H9 (cell line): Measurements from ENCODE around the gene DDA1. TPM values are rescaled to one million over a fixed set of nuclear protein-coding genes. Genes with fewer than 3 reads are reported as not detected.

Source experiments
- DNase-seq: peaks from one replicate; pipeline ENCODE4 v3.0.0-alpha.2; 2017
- H2AFZ ChIP-seq: one replicate; pipeline ENCODE4 v1.6.1; 2013; ENCODE audit warnings: mild to moderate bottlenecking, low read length, control low read depth, moderate library complexity
- H2AK5ac ChIP-seq: 2 replicates; pipeline ENCODE4 v1.6.1; 2013; ENCODE audit warnings: low read length, control low read depth, mixed read lengths; ENCODE audit not compliant: insufficient read length
- H2BK120ac ChIP-seq: one replicate; pipeline ENCODE4 v1.6.1; 2013; ENCODE audit warnings: low read depth, mild to moderate bottlenecking, low read length, control low read depth, inconsistent platforms; ENCODE audit not compliant: poor library complexity, severe bottlenecking
- H2BK12ac ChIP-seq: 2 replicates; pipeline ENCODE4 v1.6.1; 2013; ENCODE audit warnings: low read length, control low read depth, mixed read lengths, low read depth; ENCODE audit not compliant: insufficient read length
- H2BK15ac ChIP-seq: 2 replicates; pipeline ENCODE4 v1.6.1; 2013; ENCODE audit warnings: low read depth, low read length, control low read depth
- H2BK20ac ChIP-seq: one replicate; pipeline ENCODE4 v1.6.1; 2013; ENCODE audit warnings: low read depth, mild to moderate bottlenecking, low read length, control low read depth, inconsistent platforms; ENCODE audit not compliant: poor library complexity, severe bottlenecking
- H2BK5ac ChIP-seq: 2 replicates; pipeline ENCODE4 v1.6.1; 2013; ENCODE audit warnings: low read length, control low read depth, mixed read lengths; ENCODE audit not compliant: insufficient read length
- H3K14ac ChIP-seq: 2 replicates; pipeline ENCODE4 v1.6.1; 2013; ENCODE audit warnings: low read length, control low read depth; ENCODE audit not compliant: insufficient read depth
- H3K18ac ChIP-seq: 2 replicates; pipeline ENCODE4 v1.6.1; 2013; ENCODE audit warnings: low read depth, mild to moderate bottlenecking, mixed read lengths, low read length, control low read depth; ENCODE audit not compliant: insufficient read length
- H3K23ac ChIP-seq: 2 replicates; pipeline ENCODE4 v1.6.1; 2013; ENCODE audit warnings: low read length, control low read depth, mixed read lengths, low read depth; ENCODE audit not compliant: insufficient read length
- H3K23me2 ChIP-seq: 2 replicates; pipeline ENCODE4 v1.6.1; 2013; ENCODE audit warnings: low read depth, mild to moderate bottlenecking, mixed read lengths, low read length, control low read depth; ENCODE audit not compliant: insufficient read length, poor library complexity, severe bottlenecking
- H3K27ac ChIP-seq: 2 replicates; pipeline ENCODE4 v1.5.1; 2013; ENCODE audit warnings: low read length, control low read depth, mixed read lengths, low read depth; ENCODE audit not compliant: insufficient read length
- H3K27me3 ChIP-seq: 2 replicates; pipeline ENCODE4 v1.6.1; 2013; ENCODE audit warnings: low read length, control low read depth, inconsistent platforms; ENCODE audit not compliant: insufficient read depth
- H3K4ac ChIP-seq: 2 replicates; pipeline ENCODE4 v1.6.1; 2013; ENCODE audit warnings: low read depth, mild to moderate bottlenecking, control low read depth, inconsistent platforms, low read length, moderate library complexity
- H3K4me1 ChIP-seq: 2 replicates; pipeline ENCODE4 v1.6.1; 2013; ENCODE audit warnings: low read length, control low read depth, inconsistent platforms; ENCODE audit not compliant: insufficient read depth
- H3K4me2 ChIP-seq: 2 replicates; pipeline ENCODE4 v1.6.1; 2013; ENCODE audit warnings: low read length, control low read depth, mixed read lengths; ENCODE audit not compliant: insufficient read length, insufficient read depth
- H3K56ac ChIP-seq: 2 replicates; pipeline ENCODE4 v1.6.1; 2013; ENCODE audit warnings: low read depth, mild to moderate bottlenecking, mixed read lengths, low read length, control low read depth; ENCODE audit not compliant: insufficient read length
- H3K79me1 ChIP-seq: 2 replicates; pipeline ENCODE4 v1.6.1; 2013; ENCODE audit warnings: low read depth, mild to moderate bottlenecking, moderate library complexity, low read length, control low read depth, inconsistent platforms; ENCODE audit not compliant: insufficient read depth, poor library complexity, severe bottlenecking
- H3K79me2 ChIP-seq: 2 replicates; pipeline ENCODE4 v1.6.1; 2013; ENCODE audit warnings: low read length, control low read depth, inconsistent platforms; ENCODE audit not compliant: insufficient read depth
- H3K9ac ChIP-seq: 2 replicates; pipeline ENCODE4 v1.6.1; 2013; ENCODE audit warnings: low read length, control low read depth, mixed read lengths; ENCODE audit not compliant: insufficient read length; ENCODE audit errors: extremely low read depth
- H3K9me3 ChIP-seq: one replicate; pipeline ENCODE4 v1.6.1; 2013; ENCODE audit warnings: low read depth, low read length, inconsistent platforms; ENCODE audit not compliant: control insufficient read depth
- H3T11ph ChIP-seq: one replicate; pipeline ENCODE4 v1.6.1; 2013; ENCODE audit warnings: mild to moderate bottlenecking, low read length, control low read depth, inconsistent platforms
- H4K20me1 ChIP-seq: one replicate; pipeline ENCODE4 v1.6.1; 2013; ENCODE audit not compliant: control insufficient read depth, insufficient read length, insufficient read depth
- H4K5ac ChIP-seq: 2 replicates; pipeline ENCODE4 v1.6.1; 2013; ENCODE audit warnings: low read depth, mild to moderate bottlenecking, mixed read lengths, low read length, control low read depth; ENCODE audit not compliant: insufficient read length
- H4K8ac ChIP-seq: replicated peaks from 2 replicates; pipeline ENCODE4 v1.6.1; 2013; ENCODE audit warnings: low read length, control low read depth, mixed read lengths, low read depth; ENCODE audit not compliant: insufficient read length
- H4K91ac ChIP-seq: 2 replicates; pipeline ENCODE4 v1.6.1; 2013; ENCODE audit warnings: low read depth, mild to moderate bottlenecking, moderate library complexity, mixed read lengths, low read length, control low read depth; ENCODE audit not compliant: insufficient read length
- H3K27ac Mint-ChIP-seq, 3 experiments: 2 replicates in 2 of 3; 3 replicates in 1 of 3; pipeline ENCODE4 v1.8.0; 2020 to 2021; ENCODE audit warnings: mixed read lengths in 3 of 3, mild to moderate bottlenecking in 1 of 3, moderate library complexity in 1 of 3
- H3K27me3 Mint-ChIP-seq: 2 replicates; pipeline ENCODE4 v1.8.0; 2021; ENCODE audit warnings: low read depth, mild to moderate bottlenecking, moderate library complexity, mixed read lengths
- H3K36me3 Mint-ChIP-seq, 3 experiments: 2 replicates in 2 of 3; 3 replicates in 1 of 3; pipeline ENCODE4 v1.8.0; 2020 to 2021; ENCODE audit warnings: low read depth in 3 of 3, mixed read lengths in 3 of 3; ENCODE audit not compliant: insufficient read depth in 1 of 3
- H3K4me1 Mint-ChIP-seq, 2 experiments: 2 replicates each; pipeline ENCODE4 v1.8.0; 2020; ENCODE audit warnings: mixed read lengths in 2 of 2
- H3K4me3 Mint-ChIP-seq, 2 experiments: 2 replicates in 1 of 2; 3 replicates in 1 of 2; pipeline ENCODE4 v1.8.0; 2020 to 2021; ENCODE audit warnings: mild to moderate bottlenecking in 2 of 2, mixed read lengths in 2 of 2, moderate library complexity in 1 of 2
- H3K9me3 Mint-ChIP-seq, 2 experiments: 2 replicates in 1 of 2; 3 replicates in 1 of 2; pipeline ENCODE4 v1.8.0; 2020; ENCODE audit warnings: mild to moderate bottlenecking in 2 of 2, mixed read lengths in 2 of 2, moderate library complexity in 1 of 2
- CTCF ChIP-seq: fragments of 200-600 bp; sonication (generic); conservative IDR thresholded peaks from 3 replicates; pipeline ENCODE4 v1.8.0; 2021; ENCODE audit warnings: antibody characterized with exemption, mild to moderate bottlenecking
- WGBS: extraction: QIAGEN DNeasy Blood & Tissue Kit; methylation state at CpG from one replicate; pipeline ENCODE4 v1.1.7; 2013; ENCODE audit warnings: missing lambda C conversion rate, low lambda C conversion rate, mixed read lengths; ENCODE audit not compliant: insufficient read length; ENCODE audit errors: extremely low coverage; 5-methylcytosine and 5-hydroxymethylcytosine counted together
- total RNA-seq: library from RNA; stranded (reverse); gene quantifications from 2 replicates; pipeline ENCODE4 v1.2.1, GENCODE V29; 2021

DDA1 gene
- total RNA-seq, 1 experiment from 2014 or later: 45.7 TPM

- H3K4me1 Mint-ChIP-seq: peaks cover 6 to 23% of the 10 kb centered on the region in 2 experiments
- peak overlapping the region in 1 of 2 experiments; percentile 60; a peak in 1 of 5 replicates for H3K4me3 Mint-ChIP-seq
These were observed 16.7 kb downstream of the DDA1 start for GRCh38 chr19:17325881-17326594.

More at GRCh38 chr19:17325881-17326594, 16.7 kb downstream of the DDA1 start:
- 0 out of 7 replicates have a peak overlapping the region, but pooled peaks of 1 of the 3 experiments have one; percentile 57 for H3K27ac Mint-ChIP-seq
- no peak for DNase-seq
- H3K23me2 ChIP-seq: peaks cover 5% of the 10 kb centered on the region
- no peak overlapping the region for H2BK120ac ChIP-seq
- H2BK20ac ChIP-seq: no peak overlapping the region
- no peak overlapping the region for H4K91ac ChIP-seq
- no peak overlapping the region for H3K27ac ChIP-seq
- no peaks in the 10 kb centered on the region for H4K20me1 ChIP-seq
- no peak overlapping the region for H4K8ac ChIP-seq
- H2BK5ac ChIP-seq: no peak overlapping the region
- H2AK5ac ChIP-seq: no peak overlapping the region
- H3K79me2 ChIP-seq: no peaks in the 10 kb centered on the region
- no peak for TF ChIP-seq CTCF
- no peak overlapping the region for H3K56ac ChIP-seq
- peak overlapping the region; percentile 37 for H3K4me2 ChIP-seq
- no peaks in the 10 kb centered on the region for H3K79me1 ChIP-seq
- H3K9ac ChIP-seq: no peak overlapping the region
- no CpG with 5 or more reads among the region's 17 CpGs for WGBS
- no peak overlapping the region for H3K23ac ChIP-seq
- H3T11ph ChIP-seq: no peak overlapping the region
- no peaks in the 10 kb centered on the region for H3K4me1 ChIP-seq
- H3K9me3 ChIP-seq: no peaks in the 10 kb centered on the region
- H2BK15ac ChIP-seq: no peak overlapping the region
- no peak overlapping the region for H4K5ac ChIP-seq
- H3K36me3 Mint-ChIP-seq: peaks cover 9 to 41% (median 27%) of the 10 kb centered on the region in 3 experiments
- no peak overlapping the region for H3K4ac ChIP-seq
- no peaks in the 10 kb centered on the region for H3K27me3 ChIP-seq
- H3K14ac ChIP-seq: no peak overlapping the region
- no peak overlapping the region for H2AFZ ChIP-seq
- no peak overlapping the region for H3K18ac ChIP-seq
- no peaks in the 10 kb centered on the region for H3K9me3 Mint-ChIP-seq
- peaks cover 7% of the 10 kb centered on the region for H3K27me3 Mint-ChIP-seq
- no peak overlapping the region for H2BK12ac ChIP-seq
